ENCODE measurements around the gene PIF1.

Gene PIF1

DNA sequence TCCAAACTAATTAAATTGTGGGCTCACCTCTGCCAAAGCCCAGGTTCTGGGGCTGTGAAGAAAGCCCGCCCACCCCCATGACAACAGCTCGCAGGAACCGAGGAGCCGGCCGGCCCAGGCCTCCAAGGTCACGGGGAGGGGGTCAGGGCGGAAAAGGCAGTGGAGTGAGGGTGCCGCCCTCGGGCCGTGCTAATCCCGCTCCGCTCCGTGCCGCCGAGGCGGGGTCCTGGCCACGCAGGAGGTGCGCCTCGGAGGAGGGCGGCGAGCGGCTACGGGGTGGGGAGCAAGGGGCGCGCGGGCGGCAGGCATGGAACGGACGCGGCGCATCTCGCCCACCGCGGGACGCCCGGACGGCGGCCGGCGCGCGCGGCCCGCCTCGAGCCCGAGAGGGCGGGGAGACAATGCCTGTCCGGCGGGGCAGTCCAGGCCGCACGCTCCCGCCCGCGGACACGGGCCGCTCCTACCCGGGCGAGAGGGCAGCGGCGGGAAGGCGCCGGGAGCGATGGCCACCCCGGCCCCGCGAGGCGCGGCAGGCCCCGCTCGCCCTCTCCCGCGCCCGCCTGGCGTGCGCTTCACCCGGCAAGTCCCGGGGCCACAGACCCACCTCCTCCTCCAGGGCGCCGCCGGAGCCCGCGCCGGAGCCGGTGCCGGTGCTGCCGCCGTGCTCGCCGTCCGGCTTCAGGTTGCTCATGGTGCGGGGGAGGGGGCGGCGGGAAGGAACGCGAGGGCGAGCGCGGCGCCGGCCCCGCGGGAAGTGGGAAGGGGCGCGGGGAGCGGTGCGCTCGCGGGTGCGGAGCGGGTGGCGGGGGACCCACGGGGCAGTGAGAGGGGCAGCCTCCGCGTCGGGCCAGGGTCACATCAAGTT lies 50.6 kb downstream of the PIF1 start:
- DNase-seq, result no peak

DNA sequence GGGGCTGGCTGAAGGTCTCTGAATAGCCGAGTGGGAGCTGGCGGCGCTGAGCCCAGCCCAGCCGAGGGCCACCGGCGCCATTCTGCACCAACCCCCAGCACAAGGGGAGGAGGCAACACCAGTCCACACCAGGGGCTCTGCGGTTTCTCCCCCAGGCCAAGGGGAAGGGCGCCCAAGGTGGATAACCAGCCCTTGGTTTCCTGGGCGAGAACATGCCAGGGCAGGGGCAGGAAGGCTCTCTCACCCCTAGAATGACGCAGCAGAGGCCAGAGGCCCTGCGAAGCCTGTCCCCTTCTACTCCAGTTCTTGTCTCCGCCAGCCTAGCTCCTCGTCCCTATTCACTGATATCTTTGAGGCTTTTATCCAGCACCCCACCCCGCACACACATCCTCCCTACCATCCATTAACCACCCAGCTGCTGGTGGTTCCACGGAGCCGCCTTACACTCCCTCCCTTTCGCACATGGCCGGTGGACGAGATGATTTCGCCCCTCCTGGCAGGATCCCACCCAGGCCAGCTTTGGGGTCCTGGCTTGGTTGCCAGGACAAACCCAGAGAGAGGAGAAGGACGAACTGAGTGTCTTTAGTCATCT lies 51.3 kb downstream of the PIF1 start:
- no peak for DNase-seq

DNA sequence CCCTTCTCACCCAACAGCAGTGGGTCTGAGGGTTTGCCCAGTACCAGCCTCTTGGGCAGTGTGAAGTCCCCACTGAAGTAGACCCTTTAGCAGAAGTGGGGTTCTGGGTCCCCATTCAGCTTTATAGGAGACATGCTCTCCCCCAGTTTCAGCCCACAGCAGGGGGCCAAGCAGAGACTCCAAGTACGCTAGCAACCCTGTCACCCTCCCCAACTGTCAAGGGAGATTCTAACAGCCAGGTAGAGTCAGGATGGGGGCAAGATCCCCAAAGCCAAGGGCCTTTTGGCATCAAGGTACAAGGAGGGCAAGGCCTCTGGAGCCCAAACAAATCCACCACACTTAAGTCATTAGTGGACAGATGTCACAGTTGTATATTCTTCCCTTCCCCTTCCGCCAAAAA lies 51.8 kb downstream of the PIF1 start:
- no peak for DNase-seq

DNA sequence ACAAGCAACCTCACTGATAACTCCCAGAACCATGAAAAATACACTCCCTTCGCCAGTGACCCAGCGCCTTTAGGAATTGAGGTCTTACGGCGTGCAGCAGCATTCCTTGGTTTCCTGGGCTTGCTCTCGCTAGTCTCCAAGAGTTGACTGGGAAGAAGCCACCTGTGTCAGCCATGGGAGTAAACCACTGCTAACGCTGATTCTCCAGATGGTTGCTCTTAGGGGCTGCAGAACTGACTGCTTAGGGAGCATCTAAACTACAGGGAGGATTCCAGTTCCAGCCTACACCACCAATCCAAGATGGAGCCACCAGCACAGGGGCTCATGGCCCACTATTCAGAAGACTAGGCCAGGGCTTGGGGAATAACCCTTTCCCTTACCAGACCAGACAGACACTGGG lies 52.5 kb downstream of the PIF1 start:
- DNase-seq, result no peak

DNA sequence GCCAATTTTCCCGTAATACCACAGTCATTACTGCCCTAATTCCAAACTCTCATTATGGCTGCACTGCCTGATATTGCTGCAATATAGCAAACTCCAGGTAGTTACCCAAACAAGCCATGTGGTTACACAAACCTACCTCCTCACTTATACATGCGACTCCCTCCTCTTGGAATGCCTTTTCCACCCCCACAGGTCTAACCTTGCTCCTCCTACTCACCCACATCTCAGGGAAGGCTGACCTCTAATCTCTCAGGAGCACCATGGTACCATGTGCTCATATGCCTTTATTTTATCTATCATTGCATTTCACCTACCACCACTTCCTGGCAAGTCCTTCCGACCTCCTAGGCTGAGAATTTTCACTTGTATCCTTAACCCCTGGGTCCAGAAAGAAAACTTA lies 53.0 kb downstream of the PIF1 start:
- DNase-seq, result no peak

DNA sequence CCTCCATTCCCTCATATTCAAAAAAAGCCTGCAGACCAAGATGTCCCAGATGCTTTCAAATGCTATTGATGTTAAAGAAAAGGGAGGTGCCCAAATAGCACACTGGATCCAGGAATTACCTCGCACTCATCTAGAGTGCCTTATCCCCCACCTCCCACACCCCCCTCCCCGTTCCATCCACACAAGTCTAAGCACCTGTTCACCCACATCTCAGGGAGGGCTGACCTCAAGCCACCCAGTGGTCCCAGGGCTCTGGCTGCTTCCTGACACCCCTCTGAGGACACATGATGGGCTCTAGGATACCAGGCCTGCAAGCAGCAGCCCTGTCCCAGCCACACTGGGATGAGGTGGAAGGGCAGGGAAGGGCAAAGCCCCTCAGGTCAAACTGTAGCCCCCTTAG lies 54.8 kb downstream of the PIF1 start:
- no peak for DNase-seq

DNA sequence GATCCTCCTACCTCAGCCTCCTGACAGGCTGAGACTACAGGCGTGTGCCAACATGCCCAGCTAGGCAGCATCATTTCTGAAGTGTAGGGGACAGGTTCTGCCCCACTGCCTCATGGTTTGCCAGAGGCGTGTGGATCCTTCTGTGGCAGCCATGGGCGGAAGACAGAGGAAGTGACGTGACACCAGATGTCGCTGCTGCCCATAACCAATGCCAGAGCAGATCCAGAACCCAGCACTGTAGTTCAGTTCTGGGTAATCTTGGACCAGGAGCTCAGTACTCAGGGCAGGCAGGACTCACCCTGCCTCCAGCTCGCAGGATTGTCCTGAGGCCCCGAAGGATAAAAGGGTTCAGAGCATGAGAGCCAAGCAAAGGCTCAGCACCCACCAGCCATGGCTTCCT lies 58.2 kb downstream of the PIF1 start:
- DNase-seq, result no peak

DNA sequence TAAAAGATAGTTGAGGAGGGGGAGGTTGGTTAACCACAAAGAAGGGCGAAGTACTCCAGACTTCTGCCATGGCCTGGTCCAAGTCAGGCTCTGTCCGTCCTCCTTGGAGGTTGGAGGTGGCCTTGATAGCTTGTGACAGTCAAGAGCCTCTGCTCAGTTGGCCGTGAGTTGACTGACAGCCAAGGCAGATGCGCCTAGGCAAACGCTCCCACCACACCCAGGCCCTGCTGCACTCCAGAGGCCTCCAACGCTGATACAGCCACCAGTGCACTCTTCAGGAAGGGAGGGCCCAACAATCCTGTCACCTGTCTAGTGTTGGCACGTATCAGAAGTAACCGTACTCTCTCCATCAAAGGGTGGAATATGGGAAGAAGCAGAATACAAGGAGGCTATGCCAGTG lies 59.4 kb downstream of the PIF1 start:
- DNase-seq, result no peak

Data from NCI-H2081 (cell line).